Sigmoid colon (tissue), 4 donors: ENCODE measurements around the gene CEP43.

Experiments used
- EP300 ChIP-seq, 4 donors: sonication (generic); formaldehyde crosslinking; IDR thresholded peaks; one replicate each; pipeline ENCODE4 v1.6.1; 2017; ENCODE audit warnings: antibody characterized with exemption in 4 of 4
- POLR2A ChIP-seq, 2 donors: fragments of 450-650 bp; IDR thresholded peaks; one replicate each; pipeline ENCODE4 v1.6.1; 2016; ENCODE audit warnings: antibody characterized with exemption in 2 of 2, mild to moderate bottlenecking in 2 of 2, moderate library complexity in 2 of 2
- POLR2AphosphoS5 ChIP-seq, 4 donors: sonication (generic); formaldehyde crosslinking; IDR thresholded peaks; one replicate each; pipeline ENCODE4 v1.6.1; 2017; ENCODE audit warnings: antibody characterized with exemption in 4 of 4
- TF ChIP-seq, protein P1 (sequence below), 4 experiments: fragments of 450-650 bp in 3 of 4; fragments of 200-600 bp in 1 of 4; IDR thresholded peaks; one replicate each; pipeline ENCODE4 v1.5.1; 2016 to 2019; ENCODE audit warnings: antibody characterized with exemption in 4 of 4, mild to moderate bottlenecking in 3 of 4, moderate library complexity in 2 of 4

DNA sequence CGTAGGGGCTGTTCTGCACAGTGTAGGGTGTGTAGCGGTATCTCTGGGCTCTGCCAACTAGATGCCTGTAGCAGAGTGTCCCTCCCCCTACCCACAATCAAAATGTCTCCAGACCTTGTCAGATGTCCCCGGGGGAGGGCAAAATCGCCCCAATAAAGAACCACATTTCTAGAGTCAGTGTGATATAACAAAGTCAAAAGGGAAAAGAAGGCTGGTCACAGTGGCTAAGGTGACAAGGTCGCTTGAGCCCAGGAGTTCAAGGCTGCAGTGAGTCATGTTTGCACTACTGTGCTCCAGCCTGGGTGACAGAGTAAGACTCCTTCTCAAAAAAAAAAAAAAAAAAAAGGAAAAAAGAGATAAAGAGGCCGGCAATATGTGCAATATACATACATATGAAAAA, 11.7 kb upstream of the CEP43 start:
- no peak for TF ChIP-seq POLR2AphosphoS5 (IDR thresholded peaks at IDR 0.05)
- TF ChIP-seq, protein P1, sequence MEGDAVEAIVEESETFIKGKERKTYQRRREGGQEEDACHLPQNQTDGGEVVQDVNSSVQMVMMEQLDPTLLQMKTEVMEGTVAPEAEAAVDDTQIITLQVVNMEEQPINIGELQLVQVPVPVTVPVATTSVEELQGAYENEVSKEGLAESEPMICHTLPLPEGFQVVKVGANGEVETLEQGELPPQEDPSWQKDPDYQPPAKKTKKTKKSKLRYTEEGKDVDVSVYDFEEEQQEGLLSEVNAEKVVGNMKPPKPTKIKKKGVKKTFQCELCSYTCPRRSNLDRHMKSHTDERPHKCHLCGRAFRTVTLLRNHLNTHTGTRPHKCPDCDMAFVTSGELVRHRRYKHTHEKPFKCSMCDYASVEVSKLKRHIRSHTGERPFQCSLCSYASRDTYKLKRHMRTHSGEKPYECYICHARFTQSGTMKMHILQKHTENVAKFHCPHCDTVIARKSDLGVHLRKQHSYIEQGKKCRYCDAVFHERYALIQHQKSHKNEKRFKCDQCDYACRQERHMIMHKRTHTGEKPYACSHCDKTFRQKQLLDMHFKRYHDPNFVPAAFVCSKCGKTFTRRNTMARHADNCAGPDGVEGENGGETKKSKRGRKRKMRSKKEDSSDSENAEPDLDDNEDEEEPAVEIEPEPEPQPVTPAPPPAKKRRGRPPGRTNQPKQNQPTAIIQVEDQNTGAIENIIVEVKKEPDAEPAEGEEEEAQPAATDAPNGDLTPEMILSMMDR (IDR thresholded peaks at IDR 0.05): no peak
- TF ChIP-seq POLR2A (IDR thresholded peaks at IDR 0.05): no peak
- TF ChIP-seq EP300 (IDR thresholded peaks at IDR 0.05): no peak
